IMR-90 (cell line): Measurements from ENCODE around the gene ALK. TPM values are rescaled to one million over a fixed set of nuclear protein-coding genes. Genes with fewer than 3 reads are reported as not detected.

Experiments used
- ATAC-seq: fragments of 200-7000 bp; cut with Tn5 transposase; 2 replicates; pipeline ENCODE4 v1.9.1; 2020; ENCODE audit warnings: low read depth, mild to moderate bottlenecking, moderate library complexity
- BruUV-seq: library from RNA; stranded (reverse); fragments of 400-500 nt; replicated peaks from 2 replicates; lab custom pipeline; 2021; lab: Mats Ljungman, UMichigan
- CTCF ChIA-PET: fragments of 300-600 bp; formaldehyde crosslinking; extraction: SDS; loops from one replicate; lab custom pipeline; 2021; ENCODE audit warnings: antibody characterized with exemption; lab: Yijun Ruan, JAX
- POLR2A ChIA-PET: fragments of 300-600 bp; sonication (Branson Sonifier 250); formaldehyde crosslinking; loops from one replicate; lab custom pipeline; 2022; ENCODE audit warnings: antibody characterized with exemption; ENCODE audit not compliant: unreplicated experiment; lab: Charles Lee
- DNase-seq: peaks from one replicate; pipeline ENCODE4 v3.0.0; 2013
- H2AFZ ChIP-seq: replicated peaks from 2 replicates; pipeline ENCODE3; 2013; ENCODE audit warnings: low read length, mild to moderate bottlenecking; ENCODE audit not compliant: poor library complexity
- H2AK5ac ChIP-seq: 2 replicates; pipeline ENCODE4 v1.6.1; 2013; ENCODE audit warnings: low read depth, low read length, inconsistent platforms
- H2AK9ac ChIP-seq: replicated peaks from 2 replicates; pipeline ENCODE3; 2013; ENCODE audit warnings: mild to moderate bottlenecking, low read depth, low read length, moderate library complexity; ENCODE audit not compliant: poor library complexity
- H2BK120ac ChIP-seq: 2 replicates; pipeline ENCODE4 v1.6.1; 2013; ENCODE audit warnings: low read depth, low read length, inconsistent platforms
- H2BK15ac ChIP-seq: 3 replicates; pipeline ENCODE4 v1.6.1; 2013; ENCODE audit warnings: low read depth, low read length, inconsistent platforms
- H2BK20ac ChIP-seq: 2 replicates; pipeline ENCODE4 v1.6.1; 2013; ENCODE audit warnings: low read depth, mild to moderate bottlenecking, inconsistent platforms, low read length, moderate library complexity
- H2BK5ac ChIP-seq: 2 replicates; pipeline ENCODE4 v1.6.1; 2013; ENCODE audit warnings: mild to moderate bottlenecking, low read depth, low read length, inconsistent platforms; ENCODE audit not compliant: poor library complexity, severe bottlenecking
- H3K14ac ChIP-seq: replicated peaks from 2 replicates; pipeline ENCODE4 v1.6.1; 2013; ENCODE audit warnings: low read depth, low read length, inconsistent platforms
- H3K18ac ChIP-seq: 2 replicates; pipeline ENCODE4 v1.6.1; 2013; ENCODE audit warnings: low read depth, low read length, control low read depth
- H3K23ac ChIP-seq: 2 replicates; pipeline ENCODE4 v1.6.1; 2013; ENCODE audit warnings: low read depth, low read length, inconsistent platforms
- H3K27ac ChIP-seq: 2 replicates; pipeline ENCODE4 v1.5.1; 2013; ENCODE audit warnings: mild to moderate bottlenecking, control low read depth, low read length; ENCODE audit not compliant: insufficient read depth
- H3K27me3 ChIP-seq: 2 replicates; pipeline ENCODE4 v1.6.1; 2013; ENCODE audit warnings: low read length; ENCODE audit not compliant: control insufficient read depth, insufficient read depth
- H3K36me3 ChIP-seq: 2 replicates; pipeline ENCODE4 v1.6.1; 2013; ENCODE audit warnings: low read length, mixed read lengths; ENCODE audit not compliant: control insufficient read depth, insufficient read depth
- H3K4ac ChIP-seq: 2 replicates; pipeline ENCODE4 v1.6.1; 2013; ENCODE audit warnings: low read depth, low read length, inconsistent platforms
- H3K4me1 ChIP-seq: 2 replicates; pipeline ENCODE4 v1.6.1; 2013; ENCODE audit warnings: low read length, mixed read lengths; ENCODE audit not compliant: control insufficient read depth, insufficient read depth
- H3K4me2 ChIP-seq: 2 replicates; pipeline ENCODE4 v1.6.1; 2013; ENCODE audit warnings: low read depth, mild to moderate bottlenecking, control low read depth, low read length, moderate library complexity
- H3K4me3 ChIP-seq: 2 replicates; pipeline ENCODE4 v1.5.1; 2013; ENCODE audit warnings: low read depth, mild to moderate bottlenecking, control low read depth, low read length, moderate library complexity; ENCODE audit not compliant: insufficient read depth
- H3K56ac ChIP-seq: 2 replicates; pipeline ENCODE4 v1.6.1; 2013; ENCODE audit warnings: low read length, inconsistent platforms; ENCODE audit not compliant: insufficient read depth; ENCODE audit errors: extremely low read depth
- H3K79me1 ChIP-seq, 2 experiments: 2 replicates each; pipeline ENCODE4 v1.6.1; 2013; ENCODE audit warnings: low read length in 2 of 2, inconsistent platforms in 1 of 2, low read depth in 1 of 2
- H3K9ac ChIP-seq: 2 replicates; pipeline ENCODE4 v1.6.1; 2013; ENCODE audit warnings: low read depth, low read length, control low read depth
- H3K9me1 ChIP-seq: 2 replicates; pipeline ENCODE4 v1.6.1; 2013; ENCODE audit warnings: low read length, inconsistent platforms; ENCODE audit not compliant: insufficient read depth
- H3K9me3 ChIP-seq: 2 replicates; pipeline ENCODE4 v1.6.1; 2013; ENCODE audit warnings: low read length; ENCODE audit not compliant: control insufficient read depth, insufficient read depth
- H4K20me1 ChIP-seq: 2 replicates; pipeline ENCODE4 v1.6.1; 2013; ENCODE audit warnings: low read length, inconsistent platforms; ENCODE audit not compliant: insufficient read depth
- H4K5ac ChIP-seq: 2 replicates; pipeline ENCODE4 v1.6.1; 2013; ENCODE audit warnings: mild to moderate bottlenecking, low read depth, low read length, control low read depth
- H4K8ac ChIP-seq, 2 experiments: 2 replicates each; pipeline ENCODE4 v1.6.1; 2013; ENCODE audit warnings: low read depth in 2 of 2, low read length in 2 of 2, control low read depth in 1 of 2, inconsistent platforms in 1 of 2
- H4K91ac ChIP-seq: 2 replicates; pipeline ENCODE4 v1.6.1; 2013; ENCODE audit warnings: low read depth, low read length, inconsistent platforms; ENCODE audit not compliant: insufficient read depth
- BHLHE40 ChIP-seq: fragments of 150-350 bp; IDR thresholded peaks from 2 replicates; pipeline ENCODE4 v1.6.1; 2016; ENCODE audit warnings: mild to moderate bottlenecking, low read depth, low read length
- CEBPB ChIP-seq: IDR thresholded peaks from 2 replicates; pipeline ENCODE4 v1.6.1; 2012; ENCODE audit warnings: low read depth, low read length, improper control_type of control experiment
- CHD1 ChIP-seq: IDR thresholded peaks from 2 replicates; pipeline ENCODE4 v1.6.1; 2012; ENCODE audit warnings: low read depth, low read length, improper control_type of control experiment
- CTCF ChIP-seq: conservative IDR thresholded peaks from 2 replicates; pipeline ENCODE4 v1.5.1; 2012; ENCODE audit warnings: mild to moderate bottlenecking, low read depth, low read length, improper control_type of control experiment
- FOS ChIP-seq: fragments of 150-350 bp; IDR thresholded peaks from 2 replicates; pipeline ENCODE4 v1.6.1; 2016; ENCODE audit warnings: low read depth, low read length
- MAFK ChIP-seq: IDR thresholded peaks from 2 replicates; pipeline ENCODE4 v1.6.1; 2012; ENCODE audit warnings: low read depth, low read length, improper control_type of control experiment
- MAZ ChIP-seq: IDR thresholded peaks from 2 replicates; pipeline ENCODE4 v1.6.1; 2012; ENCODE audit warnings: low read depth, mild to moderate bottlenecking, low read length, improper control_type of control experiment, moderate library complexity, borderline replicate concordance
- NFE2L2 ChIP-seq: fragments of 150-350 bp; IDR thresholded peaks from 2 replicates; pipeline ENCODE4 v1.6.1; 2016; ENCODE audit warnings: low read depth, mild to moderate bottlenecking, low read length
- POLR2A ChIP-seq: IDR thresholded peaks from 2 replicates; pipeline ENCODE4 v1.6.1; 2012; ENCODE audit warnings: mild to moderate bottlenecking, low read depth, low read length
- RAD21 ChIP-seq: IDR thresholded peaks from 2 replicates; pipeline ENCODE4 v1.6.1; 2012; ENCODE audit warnings: low read length, improper control_type of control experiment
- SMC3 ChIP-seq: fragments of 150-350 bp; IDR thresholded peaks from 2 replicates; pipeline ENCODE4 v1.6.1; 2016; ENCODE audit warnings: low read depth, mild to moderate bottlenecking, antibody characterized with exemption, low read length, moderate library complexity
- USF2 ChIP-seq: fragments of 150-350 bp; IDR thresholded peaks from 2 replicates; pipeline ENCODE4 v1.6.1; 2017; ENCODE audit warnings: mild to moderate bottlenecking, antibody characterized with exemption, low read length, low read depth
- WGBS, 2 experiments: methylation state at CpG; one replicate each; pipeline versions ENCODE4 v1.1.5 to v1.1.7; 2013; ENCODE audit warnings: missing lambda C conversion rate in 2 of 2; ENCODE audit not compliant: insufficient read length in 1 of 2; ENCODE audit errors: extremely low coverage in 2 of 2; 5-methylcytosine and 5-hydroxymethylcytosine counted together
- dilution Hi-C: fragments of 300-500 bp; cut with HindIII; formaldehyde crosslinking; loops from one replicate; pipeline ENCODE4 v1.14.3; 2018; ENCODE audit warnings: low sequenced_read_pairs; ENCODE audit not compliant: unreplicated experiment
- in situ Hi-C: fragments of 300-500 bp; cut with MboI; formaldehyde crosslinking; loops from 3 replicates; pipeline ENCODE4 v1.14.3; 2019; ENCODE audit warnings: low sequenced_read_pairs, inconsistent platforms, mixed read lengths
- intact Hi-C: fragments of 100-400 bp; cut with micrococcal nuclease; formaldehyde crosslinking; loops from 2 replicates; pipeline ENCODE4 v1.10.0; 2022
- polyA plus RNA-seq, 3 experiments: library from polyadenylated mRNA; depleted of rRNA; stranded (reverse); fragments of >200 nt; gene quantifications; 2 replicates each; pipeline ENCODE4 v1.2.3, GENCODE V29; 2012; ENCODE audit warnings: low replicate concordance in 1 of 3
- total RNA-seq: library from RNA; depleted of rRNA; stranded (reverse); fragments of >200 nt; gene quantifications from 2 replicates; pipeline ENCODE4 v1.2.3, GENCODE V29; 2012

Gene ALK
- total and polyA plus RNA-seq, 2 of the 4 experiments (the other 2 are of a cell fraction): not detected

- peaks cover 13% of the 10 kb centered on the region for H3K27me3 ChIP-seq
- no peak overlapping the region for H3K18ac ChIP-seq
- H4K5ac ChIP-seq: no peak overlapping the region
- H3K14ac ChIP-seq: no peak overlapping the region
- no peak overlapping the region for H2BK20ac ChIP-seq
- TF ChIP-seq FOS (no peak), BHLHE40 (no peak), POLR2A (no peak), NFE2L2 (no peak), MAZ (no peak), USF2 (no peak), RAD21 (no peak), SMC3 (no peak), CTCF (no peak), CHD1 (no peak), CEBPB (no peak), MAFK (no peak)
- DNase-seq (no peak), ATAC-seq (no peak)
- no peaks in the 10 kb centered on the region for H3K9me1 ChIP-seq
- H2BK5ac ChIP-seq: no peak overlapping the region
- no peak overlapping the region for H2AK9ac ChIP-seq
- no peak overlapping the region for H4K91ac ChIP-seq
- no peaks in the 10 kb centered on the region for H3K4me1 ChIP-seq
- H2AFZ ChIP-seq: no peak overlapping the region
- POLR2A ChIA-PET: no interaction called here
- BruUV-seq: no TSS peak
- no peak overlapping the region for H2BK15ac ChIP-seq
- no peak overlapping the region for H3K4me2 ChIP-seq
- no peaks in the 10 kb centered on the region for H4K20me1 ChIP-seq
- H3K27ac ChIP-seq: no peak overlapping the region
- no CpG with 5 or more reads among the region's 2 CpGs for WGBS, 2 experiments
- no peaks in the 10 kb centered on the region for H3K9me3 ChIP-seq
- H3K9ac ChIP-seq: no peak overlapping the region
- no peak overlapping the region for H3K56ac ChIP-seq
- H4K8ac ChIP-seq: no peak overlapping the region
- no peak overlapping the region for H2BK120ac ChIP-seq
- H3K79me1 ChIP-seq: no peaks in the 10 kb centered on the region
- no peak overlapping the region for H2AK5ac ChIP-seq
- CTCF ChIA-PET: no interaction called here
- H3K36me3 ChIP-seq: no peaks in the 10 kb centered on the region
- H3K23ac ChIP-seq: no peak overlapping the region
- intact Hi-C loops (no loop called here), in situ Hi-C loops (no loop called here), dilution Hi-C loops (no loop called here)
- no peak overlapping the region for H3K4ac ChIP-seq
- no peak overlapping the region for H3K4me3 ChIP-seq
Observed at GRCh38 chr2:29688429-29688828, 233.0 kb downstream of the ALK start.
